GM12892 (cell line): ENCODE measurements around the gene ASRGL1.
A peak's percentile ranks its signal among the peaks of the same experiment; 100 is the strongest.
"Not testable (repeated sequence)": the region's sequence is repeated elsewhere in the genome, so short reads cannot be mapped to it uniquely, and the experiment has no call there.

Experiments
- DNase-seq: peaks from one replicate; pipeline ENCODE4 v3.0.0; 2011; ENCODE audit not compliant: insufficient read length
- FAIRE-seq: peaks from 2 replicates; lab custom pipeline; 2011; peaks lifted over from hg19 to GRCh38; lab: Jason Lieb, UNC
- POLR2A ChIP-seq: IDR thresholded peaks from 2 replicates; pipeline ENCODE4 v1.6.1; 2011; ENCODE audit warnings: low read depth, low read length, control low read depth
- POLR2AphosphoS5 ChIP-seq: IDR thresholded peaks from 2 replicates; pipeline ENCODE4 v1.6.1; 2011; ENCODE audit warnings: low read depth, low read length, control low read depth
- TAF1 ChIP-seq: IDR thresholded peaks from 2 replicates; pipeline ENCODE4 v1.6.1; 2011; ENCODE audit warnings: low read depth, mild to moderate bottlenecking, control low read depth, low read length, borderline replicate concordance

Gene ASRGL1

GRCh38 chr11:62333768-62334167 lies 3.5 kb upstream of the ASRGL1 start:
- no peak for TF ChIP-seq POLR2A
- TF ChIP-seq TAF1: no peak
- no peak for TF ChIP-seq POLR2AphosphoS5
- DNase-seq (no peak), FAIRE-seq (no peak)

- not testable (repeated sequence) for DNase-seq, FAIRE-seq
These were observed 322 bp upstream of the ASRGL1 start for GRCh38 chr11:62336949-62337302.

GRCh38 chr11:62338218-62338617 lies 970 bp downstream of the ASRGL1 start:
- no peak for FAIRE-seq
- TF ChIP-seq TAF1 (no peak), POLR2A (no peak), POLR2AphosphoS5 (no peak)
- DNase-seq: no peak

GRCh38 chr11:62340269-62340901 lies 3.1 kb downstream of the ASRGL1 start:
- no peak for TF ChIP-seq POLR2A
- TF ChIP-seq TAF1: no peak
- no peak for TF ChIP-seq POLR2AphosphoS5
- FAIRE-seq (peak; percentile 68), DNase-seq (no peak)

DNA sequence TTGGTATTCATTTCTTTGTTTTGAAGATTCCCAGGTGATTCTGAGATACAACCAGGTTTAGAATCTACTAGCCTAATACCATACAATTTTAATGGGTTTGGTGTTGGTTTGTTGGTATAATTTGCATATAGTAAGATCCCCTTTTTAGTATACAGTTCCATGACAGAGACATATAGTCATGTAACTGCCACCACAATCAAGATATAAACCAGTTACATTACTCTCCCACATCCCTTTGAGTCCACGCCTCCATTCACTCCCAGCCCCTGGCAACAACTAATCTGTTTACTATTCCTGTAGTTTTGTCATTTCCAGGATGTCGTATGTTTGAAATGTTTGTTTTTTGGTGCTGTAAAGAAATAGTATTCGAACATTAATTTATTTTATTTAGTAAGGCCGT lies 4.3 kb downstream of the ASRGL1 start:
- no peak for DNase-seq
- no peak for TF ChIP-seq POLR2AphosphoS5
- no peak for TF ChIP-seq TAF1
- no peak for TF ChIP-seq POLR2A
- FAIRE-seq: no peak

DNA sequence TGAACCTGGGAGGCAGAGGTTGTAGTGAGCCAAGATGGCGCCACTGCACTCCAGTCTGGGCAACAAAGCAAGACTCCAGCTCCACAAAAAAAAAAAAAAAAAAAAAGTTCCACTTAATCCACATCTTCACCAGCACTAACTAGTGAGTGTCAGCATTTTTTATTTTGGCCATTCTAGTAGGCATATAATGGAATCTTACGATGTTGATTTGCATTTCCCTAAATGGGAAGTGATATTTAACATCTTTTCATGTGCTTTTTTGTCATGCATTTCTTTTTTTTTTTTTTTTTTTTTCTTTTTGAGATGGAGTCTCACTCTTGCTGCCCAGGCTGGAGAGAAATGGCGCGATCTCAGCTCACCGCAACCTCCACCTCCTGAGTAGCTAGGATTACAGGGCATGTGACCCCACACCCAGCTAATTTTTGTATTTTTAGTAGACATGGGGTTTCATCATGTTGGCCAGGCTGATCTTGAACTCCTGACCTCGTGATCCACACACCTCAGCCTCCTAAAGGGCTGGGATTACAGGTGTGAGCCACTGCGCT lies 6.5 kb downstream of the ASRGL1 start:
- FAIRE-seq: not testable (repeated sequence)

GRCh38 chr11:62344210-62344609 lies 7.0 kb downstream of the ASRGL1 start:
- DNase-seq: no peak
- FAIRE-seq: no peak
- TF ChIP-seq TAF1 (no peak), POLR2AphosphoS5 (no peak), POLR2A (no peak)

More for the DNA sequence above, 6.5 kb downstream of the ASRGL1 start:
- not testable (repeated sequence) for DNase-seq

DNA sequence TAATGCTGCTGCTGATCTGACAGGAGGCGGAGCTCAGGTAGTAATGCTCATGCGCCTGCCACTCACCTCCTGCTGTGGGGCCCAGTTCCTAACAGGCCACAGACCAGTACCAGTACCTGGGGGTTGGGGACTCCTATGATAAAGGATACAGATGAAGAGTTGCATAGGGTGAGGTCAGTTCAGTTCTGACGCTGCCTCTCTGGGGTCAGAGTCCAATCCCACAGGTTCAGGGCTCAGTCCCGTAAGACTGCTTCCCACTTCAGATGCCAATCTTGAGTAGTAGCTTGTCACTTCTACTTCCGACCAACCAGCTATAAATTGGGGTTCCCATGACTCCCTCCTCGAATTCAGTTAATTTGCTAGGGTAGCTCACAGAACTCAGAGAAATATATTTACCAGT lies 8.6 kb downstream of the ASRGL1 start:
- no peak for DNase-seq
- TF ChIP-seq POLR2AphosphoS5: no peak
- no peak for TF ChIP-seq POLR2A
- no peak for TF ChIP-seq TAF1
- FAIRE-seq: no peak

GRCh38 chr11:62352355-62353336 lies 15.4 kb downstream of the ASRGL1 start:
- TF ChIP-seq POLR2AphosphoS5 (no peak), POLR2A (no peak), TAF1 (no peak)
- DNase-seq: no peak

DNA sequence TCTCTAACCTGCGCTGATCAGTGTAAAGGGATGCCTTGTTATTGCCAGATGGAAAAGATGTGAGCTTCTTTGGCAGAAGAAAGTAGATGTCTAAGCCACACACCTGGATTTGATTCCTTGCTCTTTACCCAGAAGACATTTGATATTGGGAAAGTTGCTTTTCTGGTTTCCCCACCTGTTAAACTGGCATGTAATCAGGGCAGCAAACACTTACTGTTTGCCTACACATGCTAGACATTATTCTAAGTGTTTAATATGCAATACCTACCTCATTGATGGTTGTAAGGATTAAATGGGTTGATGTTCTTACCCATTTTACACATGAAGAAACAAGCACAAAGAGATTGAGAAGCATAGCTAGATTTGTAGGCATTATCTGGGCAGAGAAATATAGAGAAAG lies 16.6 kb downstream of the ASRGL1 start:
- DNase-seq (no peak), FAIRE-seq (peak; percentile 54)
- TF ChIP-seq TAF1 (no peak), POLR2AphosphoS5 (no peak), POLR2A (no peak)

More at GRCh38 chr11:62352355-62353336, 15.4 kb downstream of the ASRGL1 start:
- peak; percentile 60 for FAIRE-seq

- FAIRE-seq: no peak
These were observed 21.0 kb downstream of the ASRGL1 start for GRCh38 chr11:62358273-62358672.

DNA sequence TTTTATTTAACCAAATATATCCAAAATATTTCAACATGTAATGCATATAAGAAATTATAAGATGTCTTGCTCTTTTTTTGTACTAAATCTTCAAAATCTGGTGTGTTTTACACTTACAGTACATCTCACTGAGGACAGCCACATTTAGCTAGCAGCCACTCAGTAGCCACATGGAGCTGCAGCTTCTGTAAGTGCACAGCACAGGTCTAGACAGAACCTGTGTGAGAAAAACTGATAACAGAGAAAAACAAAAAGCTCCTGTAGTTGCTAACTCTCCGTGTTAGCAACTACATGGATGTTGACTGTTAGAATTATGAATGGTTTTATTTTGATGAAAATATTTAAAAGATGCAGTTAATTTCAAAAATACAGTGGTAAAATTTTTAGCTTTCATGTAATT lies 22.2 kb downstream of the ASRGL1 start:
- TF ChIP-seq POLR2AphosphoS5 (no peak), POLR2A (no peak), TAF1 (no peak)
- FAIRE-seq: no peak

More at GRCh38 chr11:62358273-62358672, 21.0 kb downstream of the ASRGL1 start:
- no peak for DNase-seq
- TF ChIP-seq TAF1: no peak
- TF ChIP-seq POLR2A: no peak
- no peak for TF ChIP-seq POLR2AphosphoS5

More for the DNA sequence above, 22.2 kb downstream of the ASRGL1 start:
- no peak for DNase-seq
